Hematopoietic multipotent progenitor cell treated with erythropoietin and hydrocortisone succinate and interleukin-3 and kit ligand, for 17 days (in vitro differentiated cells): ENCODE results near the gene C10orf71.

Source experiments
- DNase-seq: peaks from one replicate; pipeline ENCODE4 v3.0.0-alpha.2; 2015; ENCODE audit warnings: low spot score

Gene C10orf71

DNA sequence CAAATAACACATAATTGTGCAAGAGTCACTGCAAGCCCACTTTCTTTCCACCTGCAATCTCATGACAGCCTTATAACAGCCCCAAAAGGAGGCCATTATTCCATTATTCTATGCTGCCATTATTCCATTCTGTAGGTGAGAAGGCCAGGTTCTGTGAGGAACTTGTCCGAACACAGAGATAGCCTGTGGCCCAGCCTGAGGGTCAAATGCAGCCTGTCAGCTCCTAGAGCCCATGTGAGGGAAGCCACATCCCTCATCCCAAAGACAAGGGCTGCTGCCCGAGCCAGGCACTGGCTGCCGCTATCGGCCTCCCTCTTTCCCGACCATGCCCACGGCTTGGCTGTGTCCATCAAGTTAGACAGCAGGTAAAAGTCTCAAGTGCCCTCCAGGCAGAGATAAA, 24.1 kb upstream of the C10orf71 start:
- DNase-seq: no peak

DNA sequence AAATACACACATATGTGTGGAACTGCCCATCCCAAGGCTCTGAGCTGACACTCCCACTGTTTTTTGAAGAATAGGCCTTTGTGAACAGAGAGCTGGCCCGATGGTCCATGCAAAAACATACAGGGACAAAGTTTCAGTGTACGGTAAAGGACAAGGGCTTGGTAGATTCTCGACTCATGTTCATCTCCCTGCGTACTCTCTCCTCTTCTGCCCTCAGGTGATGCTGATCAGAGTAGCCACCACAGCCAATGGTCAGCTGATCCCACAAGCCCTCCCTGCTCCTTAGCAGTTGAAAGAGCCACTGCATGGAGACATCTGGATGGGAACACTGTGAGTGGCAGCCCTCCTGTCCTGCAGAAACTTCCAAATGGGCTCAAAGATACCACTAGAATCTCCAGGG, 23.1 kb upstream of the C10orf71 start:
- DNase-seq: no peak

DNA sequence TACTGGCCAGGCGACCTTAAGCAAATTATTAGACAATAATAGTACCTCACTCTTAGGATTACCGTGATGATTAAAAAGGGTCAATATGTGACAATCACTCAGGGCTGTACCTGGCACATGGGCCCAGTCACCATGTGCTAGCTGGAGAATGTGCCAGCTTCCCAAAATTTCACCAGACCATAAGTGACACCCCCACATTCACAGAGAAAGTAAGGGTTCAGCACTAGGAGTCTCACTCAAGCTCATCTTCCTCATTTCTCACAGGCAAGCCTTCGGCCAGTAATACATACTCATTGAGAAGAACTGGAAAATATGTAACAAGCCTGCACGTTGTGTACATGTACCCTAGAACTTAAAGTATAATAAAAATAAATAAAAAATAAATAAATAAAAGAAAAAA, 22.4 kb upstream of the C10orf71 start:
- no peak for DNase-seq

DNA sequence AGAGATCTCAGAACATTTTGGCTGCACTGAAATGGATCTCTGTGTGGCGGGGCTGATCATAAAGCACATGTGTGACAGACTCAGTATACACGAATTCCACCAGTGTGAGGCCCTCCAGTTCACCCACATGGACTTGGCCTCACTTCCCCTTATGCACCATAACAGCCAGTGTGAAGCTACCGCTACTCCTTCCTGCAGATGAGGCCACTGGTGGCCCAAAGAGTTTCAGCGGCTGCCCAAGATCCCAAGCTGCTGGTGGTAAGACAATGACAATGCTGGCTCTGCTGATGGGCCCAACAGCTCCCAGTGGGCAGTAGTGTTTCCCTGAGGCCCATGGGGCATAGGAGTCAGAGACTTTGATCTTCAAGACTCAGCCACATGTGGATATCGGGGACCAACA, 21.0 kb upstream of the C10orf71 start:
- no peak for DNase-seq

GRCh38 chr10:49278497-49278981, 20.4 kb upstream of the C10orf71 start:
- DNase-seq: no peak

DNA sequence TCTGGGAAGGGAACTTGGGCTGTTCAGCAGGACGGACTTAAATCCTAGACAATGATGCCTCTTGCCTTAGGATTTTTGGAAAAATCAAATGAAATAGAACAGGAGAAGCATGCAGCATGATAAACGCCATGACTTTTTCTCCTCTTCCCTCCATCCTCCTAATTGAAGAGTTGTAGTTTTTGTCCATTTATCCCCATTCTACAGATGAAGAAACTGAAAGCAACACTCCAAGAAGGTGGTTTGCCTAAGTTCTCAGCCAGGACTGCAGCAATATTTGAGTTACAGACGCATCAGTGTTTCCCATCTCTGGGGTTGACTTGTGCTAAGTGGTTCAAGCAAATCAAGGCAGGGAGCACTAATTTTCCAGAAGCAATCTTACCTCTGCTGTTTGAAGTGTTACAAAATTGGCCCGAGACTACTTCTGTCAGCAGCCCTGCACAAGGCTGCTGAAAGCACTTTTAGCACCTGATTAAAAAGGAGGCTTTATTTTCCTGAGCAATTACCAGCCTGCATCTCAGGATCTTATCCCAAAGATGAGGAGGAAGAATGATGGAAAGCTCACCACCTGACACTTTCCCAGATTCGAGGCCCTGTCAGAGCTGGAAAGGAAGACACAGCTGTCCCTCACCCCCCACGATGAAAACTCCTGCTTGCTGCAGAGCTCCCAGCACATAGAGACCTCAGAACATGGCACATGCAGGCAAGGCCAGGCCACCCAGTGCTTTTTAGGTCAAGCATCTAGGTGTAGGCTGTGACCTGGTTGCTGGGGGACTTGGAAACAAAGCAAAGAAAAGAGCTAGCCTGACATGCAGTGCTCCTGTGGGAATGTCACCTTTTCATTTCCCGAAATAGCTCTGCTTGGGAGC, 19.7 kb upstream of the C10orf71 start:
- no peak for DNase-seq

- DNase-seq: no peak
Observed at GRCh38 chr10:49280001-49280408, 19.0 kb upstream of the C10orf71 start.

DNA sequence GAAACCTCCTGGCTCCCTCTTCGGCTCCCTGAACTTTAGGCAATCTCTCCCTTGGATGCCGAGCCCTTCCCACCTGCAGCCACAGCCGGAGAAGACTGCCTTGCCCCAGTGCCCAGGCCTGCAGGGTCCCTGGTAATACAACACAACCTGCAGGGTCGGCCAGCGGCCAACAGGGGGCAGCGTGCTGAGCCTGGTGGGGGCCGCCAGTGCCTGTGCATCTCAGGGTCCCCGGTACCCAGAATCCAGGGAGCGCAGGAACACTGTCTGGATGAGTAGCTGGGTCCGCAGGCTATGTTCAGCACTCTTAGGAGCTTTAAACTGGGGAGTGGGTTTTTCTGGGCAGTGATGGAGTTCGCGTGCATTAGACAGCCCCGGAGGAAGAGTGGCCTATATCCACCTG, 17.5 kb upstream of the C10orf71 start:
- DNase-seq: no peak

DNA sequence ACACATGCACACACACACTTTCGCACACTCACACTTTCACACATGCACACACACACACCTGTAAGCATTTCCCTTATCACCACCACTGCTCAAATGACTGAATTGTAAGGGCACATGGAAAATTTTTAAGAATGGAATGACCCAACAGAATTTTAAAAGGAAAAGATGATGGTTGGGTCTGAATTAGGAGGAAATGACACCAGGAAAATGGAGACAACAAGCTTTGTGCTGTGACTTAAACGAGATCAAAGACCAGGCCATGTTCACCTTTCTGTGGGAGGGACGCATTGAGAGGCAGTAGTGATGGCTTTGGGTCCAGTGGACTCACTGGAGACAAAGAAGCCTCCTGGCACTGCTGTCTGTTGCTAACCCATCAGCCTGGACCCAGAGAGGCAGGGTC, 16.7 kb upstream of the C10orf71 start:
- DNase-seq: no peak

DNA sequence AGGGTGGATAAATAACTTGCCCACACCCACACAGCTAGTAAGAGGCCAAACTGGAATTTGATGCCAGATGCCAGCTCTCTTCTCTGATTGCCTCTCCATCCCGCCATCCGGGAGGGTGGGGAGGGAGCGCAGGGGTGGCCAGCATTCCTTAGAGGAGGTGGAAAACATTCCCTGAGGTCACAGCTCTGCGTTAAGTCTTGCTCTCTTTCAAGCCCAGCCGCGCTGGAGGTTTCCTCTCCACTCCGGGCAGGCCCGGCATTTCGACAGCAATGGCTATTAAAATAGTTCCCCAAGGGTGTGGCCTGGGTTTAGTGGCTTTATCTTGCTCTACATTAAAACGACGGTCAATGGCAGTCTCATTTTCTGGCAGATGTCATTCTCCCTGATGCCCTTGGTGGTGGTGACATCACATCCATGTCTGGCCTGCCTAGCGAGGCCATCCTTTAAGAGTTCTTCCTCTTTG, 16.1 kb upstream of the C10orf71 start:
- no peak for DNase-seq

- DNase-seq: no peak
Observed at GRCh38 chr10:49283491-49283890, 15.5 kb upstream of the C10orf71 start.

GRCh38 chr10:49284356-49284755, 14.6 kb upstream of the C10orf71 start:
- DNase-seq: no peak

GRCh38 chr10:49285232-49285631, 13.7 kb upstream of the C10orf71 start:
- DNase-seq: no peak

DNA sequence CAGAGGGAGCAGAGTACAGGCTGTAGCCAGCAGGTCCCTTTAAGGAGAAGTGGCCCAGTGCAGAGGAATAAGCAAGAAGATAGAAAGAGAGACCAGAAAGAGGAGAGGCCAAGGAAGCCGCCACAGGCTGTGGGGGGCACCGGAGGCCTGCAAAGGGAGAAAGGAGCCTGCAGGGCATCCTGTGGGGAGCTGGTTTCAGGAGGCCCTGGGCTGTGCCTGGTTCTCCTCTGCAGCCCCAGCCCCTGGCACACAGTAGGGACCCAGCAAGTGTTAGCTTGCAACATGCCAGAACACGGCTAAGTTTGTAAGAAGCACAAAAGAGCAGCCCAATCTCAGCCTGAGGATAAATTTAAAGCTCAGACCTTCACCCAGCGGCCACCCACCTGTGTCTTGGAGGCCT, 12.3 kb upstream of the C10orf71 start:
- no peak for DNase-seq

- no peak for DNase-seq
Observed at GRCh38 chr10:49287689-49288340, 11.2 kb upstream of the C10orf71 start.

DNA sequence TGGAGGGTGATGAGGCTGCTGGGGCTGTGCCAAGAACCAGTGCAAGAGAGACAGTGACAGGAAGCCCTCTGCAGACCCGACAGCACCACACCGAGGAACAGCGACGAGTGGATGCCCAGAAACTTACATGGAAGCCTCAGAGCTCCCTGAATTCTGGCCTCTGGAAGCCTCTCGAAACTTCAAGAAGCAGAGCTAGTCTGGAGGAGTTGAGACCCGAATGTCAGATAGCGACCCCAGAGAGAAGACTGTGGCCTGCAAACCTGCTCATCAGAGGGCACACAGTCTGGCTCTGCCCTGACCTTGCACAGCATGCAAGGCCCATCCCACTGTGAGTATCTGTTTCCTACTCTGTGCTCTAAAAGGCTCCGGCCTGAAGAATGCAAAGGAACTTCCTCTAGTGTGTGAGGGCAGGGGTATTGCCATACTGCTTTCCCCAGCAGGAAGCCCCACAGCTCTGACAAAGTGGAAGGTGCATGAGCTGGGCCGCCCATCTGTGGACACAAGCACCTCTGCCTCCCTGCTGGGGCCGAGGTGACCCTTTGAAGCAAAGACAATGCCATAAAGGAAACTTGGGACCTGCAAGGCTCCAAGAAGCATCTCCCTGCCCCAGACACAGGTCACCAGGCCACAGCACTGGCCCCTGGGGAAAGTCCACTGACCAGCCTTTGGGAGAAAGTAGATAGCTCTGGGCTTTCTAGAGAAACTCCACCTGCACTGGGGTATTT, 10.5 kb upstream of the C10orf71 start:
- DNase-seq: no peak

DNA sequence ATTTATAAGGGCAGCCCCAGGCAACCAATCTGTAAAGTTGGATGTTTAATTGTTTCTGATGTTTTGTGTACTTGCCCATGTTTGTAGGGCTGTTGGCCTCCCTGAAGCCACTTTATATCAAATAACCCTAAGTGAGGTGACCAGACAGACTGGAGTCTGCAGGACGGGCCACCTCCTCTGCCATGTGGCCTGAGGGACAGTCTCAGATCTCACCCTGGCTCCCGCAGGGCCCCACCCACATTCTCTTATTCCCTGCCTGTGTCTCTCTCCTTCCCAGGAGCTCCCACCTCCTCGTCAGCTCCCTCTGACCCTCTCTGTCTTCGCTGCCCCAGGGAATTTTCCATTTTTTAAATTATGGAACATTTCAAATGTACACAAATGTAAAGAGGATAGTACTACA, 9.5 kb upstream of the C10orf71 start:
- no peak for DNase-seq

GRCh38 chr10:49290131-49290530, 8.8 kb upstream of the C10orf71 start:
- DNase-seq: no peak

DNA sequence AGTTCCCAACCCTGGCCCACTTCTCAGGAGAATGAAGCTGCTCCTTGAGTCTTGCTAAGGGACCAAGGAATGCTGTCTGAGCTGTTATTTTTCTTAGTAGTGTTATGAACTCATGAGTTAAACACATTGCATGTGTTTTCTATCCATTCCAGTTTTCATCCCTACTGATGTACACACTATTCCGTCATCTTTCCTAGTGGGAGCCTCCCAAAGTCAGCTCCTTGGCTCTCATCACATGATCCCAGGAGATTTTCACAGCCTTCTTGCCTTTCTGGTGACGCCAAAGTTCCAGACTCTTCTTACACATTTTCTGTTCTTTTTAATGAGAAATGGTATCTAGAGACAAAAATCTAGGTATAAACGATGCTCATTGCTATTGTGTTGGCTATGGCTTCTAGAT, 8.4 kb upstream of the C10orf71 start:
- no peak for DNase-seq

DNA sequence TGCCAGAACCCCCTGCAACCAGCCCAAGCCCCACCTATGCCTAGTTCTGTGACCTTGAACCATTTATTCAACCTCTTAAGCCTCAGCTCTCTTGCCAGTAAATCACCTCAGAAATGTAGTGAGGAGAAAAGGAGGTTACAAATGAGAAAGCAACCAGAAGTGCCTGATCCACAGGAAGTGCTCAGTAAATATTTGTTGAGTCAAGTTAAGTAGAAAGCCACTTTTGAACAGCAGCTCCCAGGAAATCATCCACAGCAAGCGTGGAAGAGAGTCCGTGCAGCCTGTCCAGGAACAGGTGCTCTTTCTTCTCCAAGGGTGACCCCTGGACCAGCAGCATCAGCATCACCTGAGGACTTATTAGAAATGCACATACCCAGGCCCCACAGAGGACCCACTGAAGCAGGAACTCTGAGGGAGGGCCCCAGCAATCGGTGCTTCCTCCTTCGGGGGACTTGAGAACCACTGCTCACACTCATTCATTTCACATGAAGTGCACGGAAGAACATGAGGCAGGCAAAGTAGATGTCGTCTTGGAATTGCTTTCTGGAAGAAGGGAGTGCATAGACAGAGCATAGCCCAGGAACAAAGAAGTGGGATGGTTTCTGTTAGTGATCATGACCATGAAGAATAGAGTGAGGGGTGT, 6.3 kb upstream of the C10orf71 start:
- DNase-seq: no peak

- DNase-seq: no peak
Observed at GRCh38 chr10:49293208-49293603, 5.8 kb upstream of the C10orf71 start.

DNA sequence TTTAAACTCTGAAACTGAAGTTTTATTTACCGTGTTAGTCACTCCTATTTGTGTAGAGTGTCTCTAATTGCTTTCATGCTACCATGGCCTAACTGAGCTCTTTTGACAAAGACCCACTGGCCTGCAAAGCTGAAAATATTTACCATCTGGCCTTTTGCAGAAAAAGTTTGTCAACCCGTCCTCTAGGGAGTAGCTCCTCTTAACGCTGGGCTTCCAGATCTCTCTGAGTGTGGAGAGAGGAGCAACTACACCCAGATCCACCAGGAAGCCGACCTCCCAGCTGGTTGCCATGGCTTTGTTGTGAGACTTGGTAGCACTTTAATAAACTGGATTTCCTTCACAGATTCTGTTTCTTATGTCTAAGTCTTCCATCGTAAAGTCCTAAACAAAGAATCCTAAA, 4.2 kb upstream of the C10orf71 start:
- DNase-seq: no peak
